ENCODE data around the gene ANO9.
"Not testable (repeated sequence)": the region's sequence is repeated elsewhere in the genome, so short reads cannot be mapped to it uniquely, and the experiment has no call there.

The ANO9 gene

GRCh38 chr11:404551-405264 lies 37.1 kb downstream of the ANO9 start:
- DNase-seq (ENCODE audit: low read depth in 1 of 2, low spot score in 1 of 2): no peak

- DNase-seq (ENCODE audit: low read depth in 1 of 2, low spot score in 1 of 2): no peak
Observed at GRCh38 chr11:403761-404431, 37.9 kb downstream of the ANO9 start.

GRCh38 chr11:403021-403760 lies 38.6 kb downstream of the ANO9 start:
- DNase-seq (ENCODE audit: low read depth in 1 of 2, low spot score in 1 of 2): no peak

- DNase-seq (ENCODE audit: low read depth in 1 of 2, low spot score in 1 of 2): not testable (repeated sequence)
Observed at GRCh38 chr11:401196-401595, 40.6 kb downstream of the ANO9 start.

- DNase-seq (ENCODE audit: low read depth in 1 of 2, low spot score in 1 of 2): no peak
Observed at GRCh38 chr11:400241-400689, 41.5 kb downstream of the ANO9 start.

GRCh38 chr11:399731-400211 lies 42.0 kb downstream of the ANO9 start:
- DNase-seq (ENCODE audit: low read depth in 1 of 2, low spot score in 1 of 2): no peak

GRCh38 chr11:398826-399225 lies 43.0 kb downstream of the ANO9 start:
- DNase-seq (ENCODE audit: low read depth in 1 of 2, low spot score in 1 of 2): no peak

GRCh38 chr11:396948-397548 lies 44.8 kb downstream of the ANO9 start:
- no peak for DNase-seq (ENCODE audit: low read depth in 1 of 2, low spot score in 1 of 2)

GRCh38 chr11:396511-396947 lies 45.3 kb downstream of the ANO9 start:
- no peak for DNase-seq (ENCODE audit: low read depth in 1 of 2, low spot score in 1 of 2)

- DNase-seq (ENCODE audit: low read depth in 1 of 2, low spot score in 1 of 2): no peak
Observed at GRCh38 chr11:395866-396265, 45.9 kb downstream of the ANO9 start.

- DNase-seq (ENCODE audit: low read depth in 1 of 2, low spot score in 1 of 2): no peak
Observed at GRCh38 chr11:394858-395655, 46.8 kb downstream of the ANO9 start.

GRCh38 chr11:394034-394857 lies 47.6 kb downstream of the ANO9 start, which contains the start of gene PKP3:
Gene PKP3, plus strand, starts transcription at chr11:394209. Its CDS starts 84 bp downstream, at chr11:394293.
- no peak for DNase-seq (ENCODE audit: low read depth in 1 of 2, low spot score in 1 of 2)

GRCh38 chr11:393219-394033 lies 48.4 kb downstream of the ANO9 start:
- no peak for DNase-seq (ENCODE audit: low read depth in 1 of 2, low spot score in 1 of 2)

GRCh38 chr11:392102-392777 lies 49.6 kb downstream of the ANO9 start:
- DNase-seq (ENCODE audit: low read depth in 1 of 2, low spot score in 1 of 2): no peak

GRCh38 chr11:391117-392017 lies 50.4 kb downstream of the ANO9 start:
- DNase-seq (ENCODE audit: low read depth in 1 of 2, low spot score in 1 of 2): no peak

GRCh38 chr11:390175-390574 lies 51.6 kb downstream of the ANO9 start:
- DNase-seq (ENCODE audit: low read depth in 1 of 2, low spot score in 1 of 2): no peak

GRCh38 chr11:389369-389768 lies 52.4 kb downstream of the ANO9 start:
- not testable (repeated sequence) for DNase-seq (ENCODE audit: low read depth in 1 of 2, low spot score in 1 of 2)

Measured in activated CD4-positive, alpha-beta T cell treated with anti-CD3 and anti-CD28 coated beads, Interleukin-2, amount 50 U/mL, for 24 hours (primary cell).